GM18858 (cell line): ENCODE measurements around the gene PNLIPRP2.

ENCODE experiments used
- ATAC-seq: cut with Tn5 transposase; IDR thresholded peaks from one replicate; pipeline ENCODE4 v1.9.1; 2021; ENCODE audit not compliant: unreplicated experiment

Gene PNLIPRP2

GRCh38 chr10:116612107-116612769, 8.5 kb upstream of the PNLIPRP2 start:
- ATAC-seq = no peak

DNA sequence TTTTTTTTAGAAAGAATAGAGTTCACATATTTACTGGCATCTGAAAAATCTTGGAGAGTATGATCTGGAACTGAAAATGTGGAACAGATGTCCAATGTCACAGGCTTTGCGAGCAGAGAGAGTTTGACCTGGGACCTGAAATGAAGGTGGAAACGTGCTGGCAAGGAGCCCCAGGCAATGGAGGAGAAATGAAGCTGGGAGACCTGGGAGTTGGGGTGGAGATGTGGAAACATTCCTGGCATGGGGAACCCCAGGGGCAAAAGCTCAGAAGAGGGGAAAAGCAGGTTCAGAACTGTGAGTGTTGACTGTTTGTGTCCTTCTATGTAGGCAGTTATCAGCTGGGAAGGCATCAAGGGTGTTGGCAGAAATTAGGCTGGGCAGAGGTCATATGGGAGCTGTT, 7.3 kb upstream of the PNLIPRP2 start:
- ATAC-seq = no peak

DNA sequence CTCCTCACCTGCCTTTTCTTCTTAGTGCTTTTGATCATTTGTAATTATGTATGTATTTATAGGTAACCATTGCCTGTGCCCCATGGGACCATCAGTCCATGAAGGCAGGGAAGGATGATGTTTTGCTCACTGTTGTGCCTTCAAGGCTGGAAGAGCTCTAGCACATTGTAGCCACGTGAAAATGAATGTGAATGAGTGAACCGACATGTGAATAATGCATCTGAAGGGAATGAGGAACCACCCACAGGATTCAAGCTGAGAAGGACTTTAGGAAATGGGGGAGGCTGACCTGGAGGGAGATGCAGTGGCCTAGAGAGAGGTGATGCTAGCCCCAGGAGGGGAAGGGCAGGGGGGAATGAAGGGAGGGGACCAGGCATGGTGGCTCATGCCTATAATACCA, 6.0 kb upstream of the PNLIPRP2 start:
- ATAC-seq = no peak

- ATAC-seq = no peak
Measured at GRCh38 chr10:116615199-116615776, 5.5 kb upstream of the PNLIPRP2 start.

DNA sequence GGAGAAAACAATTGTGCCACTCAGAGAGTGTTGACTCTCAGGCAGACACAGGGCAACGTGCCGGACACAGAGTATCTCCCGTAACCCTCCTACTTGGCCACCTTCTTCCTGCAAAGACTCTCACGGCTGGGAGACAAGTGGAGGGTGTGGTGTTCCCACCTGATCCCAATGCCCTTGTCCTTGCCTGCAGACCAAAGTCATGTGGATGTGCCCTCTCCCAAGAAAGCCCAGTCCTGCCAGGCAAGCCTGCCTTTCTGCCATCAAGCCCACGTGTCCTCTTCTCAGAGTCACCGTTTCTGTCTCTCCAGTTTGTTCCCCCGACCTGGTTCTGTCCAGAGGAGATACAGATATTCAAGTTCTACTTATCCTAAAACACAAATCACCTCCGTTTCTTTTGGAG, 723 bp downstream of the PNLIPRP2 start:
- no peak for ATAC-seq

DNA sequence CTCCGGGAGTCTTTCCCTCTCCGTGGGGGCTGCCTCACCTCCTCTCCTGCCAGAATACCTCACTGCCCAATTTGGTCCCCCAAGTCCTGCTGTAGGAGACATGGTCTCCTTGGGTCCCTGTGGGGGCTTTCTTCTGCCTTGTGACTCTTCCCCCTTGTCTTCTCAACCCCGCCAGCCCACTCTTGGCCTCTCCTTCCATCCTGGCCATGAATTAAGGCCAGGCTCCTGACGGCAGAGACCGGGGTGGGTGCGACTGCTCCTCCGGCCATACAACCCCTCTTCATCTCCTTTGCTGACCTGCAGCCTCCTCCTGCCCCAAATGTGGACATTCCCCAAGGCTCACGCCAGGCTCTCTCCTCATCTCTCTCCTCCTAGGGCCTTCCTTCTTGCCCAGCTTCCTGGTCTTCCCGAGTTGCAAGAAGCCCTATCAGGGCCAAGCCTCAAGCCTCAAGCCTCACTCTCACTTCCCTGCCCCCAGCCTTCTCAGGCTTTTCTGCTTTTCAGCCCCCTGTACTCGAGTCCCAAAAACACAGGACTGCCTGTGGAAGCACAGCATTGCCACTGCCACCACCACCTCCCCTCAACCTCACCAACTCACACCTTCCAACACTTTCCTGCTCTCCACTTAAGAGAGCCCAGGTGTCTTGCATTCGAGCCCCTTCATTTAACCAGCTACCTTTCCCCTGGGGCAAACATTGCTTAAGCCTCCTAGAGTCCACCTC, 1.3 kb downstream of the PNLIPRP2 start:
- no peak for ATAC-seq

GRCh38 chr10:116625845-116626244, 5.1 kb downstream of the PNLIPRP2 start:
- ATAC-seq = no peak

GRCh38 chr10:116626815-116627214, 6.1 kb downstream of the PNLIPRP2 start:
- no peak for ATAC-seq

DNA sequence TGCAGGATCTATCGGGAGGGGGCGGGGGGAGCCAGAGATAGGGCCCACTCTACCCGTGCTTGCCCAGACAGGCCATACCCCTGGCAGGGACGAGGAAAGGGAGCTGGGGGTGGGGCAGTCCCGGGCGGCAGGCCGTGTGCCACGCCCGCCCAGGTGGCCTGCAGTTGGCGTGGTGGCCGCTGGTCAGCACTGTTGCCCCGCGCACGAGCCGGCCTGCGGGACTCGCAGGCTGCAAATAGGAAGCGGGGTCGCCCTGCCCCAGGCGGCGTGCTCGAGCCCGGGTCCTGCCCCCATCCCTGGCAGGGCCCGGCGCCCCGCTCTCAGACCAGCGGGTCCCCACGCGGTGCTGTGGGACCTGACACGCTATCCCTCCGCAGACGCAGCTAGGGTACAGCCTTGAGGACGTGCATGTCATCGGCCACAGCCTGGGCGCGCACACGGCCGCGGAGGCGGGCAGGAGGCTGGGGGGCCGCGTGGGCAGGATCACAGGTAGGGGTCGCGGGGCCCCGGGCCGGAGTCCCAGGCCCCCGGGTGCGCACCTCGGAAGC, 6.7 kb downstream of the PNLIPRP2 start:
- no peak for ATAC-seq

GRCh38 chr10:116629340-116629739, 8.6 kb downstream of the PNLIPRP2 start:
- no peak for ATAC-seq

GRCh38 chr10:116630020-116630419, 9.3 kb downstream of the PNLIPRP2 start:
- ATAC-seq = no peak

DNA sequence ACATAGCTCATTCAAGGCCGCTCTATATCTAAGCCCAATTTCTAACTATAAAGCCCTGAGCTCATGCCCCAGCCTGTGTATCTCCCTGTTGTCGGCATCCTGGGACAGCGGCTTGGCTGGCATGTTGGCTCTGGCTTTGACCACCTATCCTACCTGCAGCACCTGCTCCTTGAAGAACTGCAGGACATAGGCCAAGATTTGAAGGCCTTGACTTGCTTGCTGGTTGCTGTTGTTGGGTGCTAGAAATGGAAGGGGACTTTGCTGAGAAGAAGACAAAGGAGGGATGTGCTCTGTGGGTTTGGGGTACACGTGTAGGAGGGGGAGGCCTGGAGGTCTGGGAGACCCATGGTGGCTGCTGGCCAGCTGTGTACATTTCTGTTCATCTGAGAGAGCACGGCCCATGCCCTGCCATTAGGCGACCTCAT, 11.1 kb downstream of the PNLIPRP2 start:
- ATAC-seq = no peak

DNA sequence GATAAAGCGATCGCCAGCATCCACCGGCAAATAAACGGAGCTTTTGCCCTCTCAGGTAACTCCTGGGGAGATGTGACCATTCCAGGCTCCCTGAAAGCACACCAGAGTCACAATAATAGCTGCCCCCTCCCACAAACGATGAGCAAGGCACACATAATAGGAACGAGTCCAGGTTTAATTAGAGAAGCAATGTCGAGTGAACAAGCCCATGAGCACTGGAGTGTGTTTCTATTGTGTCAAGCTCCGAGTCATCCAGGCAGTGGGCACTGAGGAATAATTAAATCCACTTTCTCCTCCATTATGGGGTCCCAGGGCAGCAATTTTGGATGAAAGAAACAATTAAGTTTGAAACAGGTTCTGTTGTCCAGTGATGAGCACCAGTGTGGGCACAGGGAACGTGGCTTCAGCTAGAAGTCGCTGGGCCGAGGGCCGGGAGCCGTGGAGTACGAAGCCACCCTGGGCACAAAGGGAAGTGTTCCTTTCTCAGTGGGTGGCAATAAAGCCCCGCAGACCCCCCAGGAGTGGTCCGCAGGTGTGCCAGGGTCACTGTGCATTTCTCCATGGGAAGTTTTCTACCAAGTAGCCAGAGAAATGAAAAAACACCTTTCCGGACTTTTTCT, 12.0 kb downstream of the PNLIPRP2 start:
- no peak for ATAC-seq

- no peak for ATAC-seq
Measured at GRCh38 chr10:116633216-116633600, 12.5 kb downstream of the PNLIPRP2 start.

DNA sequence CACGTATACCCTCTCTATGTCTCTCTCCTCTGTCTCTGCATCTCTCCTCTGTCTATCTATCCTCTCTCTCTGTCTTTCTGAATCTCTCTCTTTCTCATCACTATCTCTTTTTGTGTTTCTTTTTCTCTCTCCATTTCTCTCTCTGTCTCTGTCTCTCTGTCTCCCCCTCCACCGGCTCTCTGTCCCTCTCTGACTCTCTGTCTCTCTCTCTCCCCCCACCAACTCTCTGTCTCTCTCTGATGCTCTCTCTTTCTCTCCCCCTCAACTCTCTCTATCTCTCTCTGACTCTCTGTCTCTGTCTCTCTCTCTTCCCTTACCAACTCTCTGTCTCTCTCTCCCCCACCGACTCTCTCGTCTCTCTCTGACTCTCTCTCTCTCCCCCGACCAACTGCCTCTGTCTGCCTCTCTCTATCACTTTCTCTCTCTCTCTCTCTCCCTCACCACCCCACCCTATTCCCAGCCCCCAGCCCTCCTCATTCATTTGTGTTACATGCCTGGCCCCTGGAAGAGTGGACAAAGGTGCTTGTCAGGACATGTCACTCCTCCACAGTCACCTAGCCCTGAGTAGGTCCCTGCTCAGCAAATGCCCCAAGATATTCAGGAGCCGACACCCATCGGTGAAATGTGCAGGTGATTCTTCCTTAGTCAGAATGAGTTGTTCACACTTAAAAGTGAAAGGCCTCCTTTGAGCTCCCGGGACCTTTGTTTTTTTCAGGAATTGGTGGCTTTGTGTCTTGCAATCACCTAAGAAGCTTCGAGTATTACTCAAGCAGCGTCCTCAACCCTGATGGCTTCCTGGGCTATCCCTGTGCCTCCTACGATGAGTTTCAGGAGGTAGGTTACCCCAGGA, 13.6 kb downstream of the PNLIPRP2 start:
- ATAC-seq = no peak

- no peak for ATAC-seq
Measured at GRCh38 chr10:116636385-116636784, 15.6 kb downstream of the PNLIPRP2 start.

- no peak for ATAC-seq
Measured at GRCh38 chr10:116636976-116637375, 16.2 kb downstream of the PNLIPRP2 start.

DNA sequence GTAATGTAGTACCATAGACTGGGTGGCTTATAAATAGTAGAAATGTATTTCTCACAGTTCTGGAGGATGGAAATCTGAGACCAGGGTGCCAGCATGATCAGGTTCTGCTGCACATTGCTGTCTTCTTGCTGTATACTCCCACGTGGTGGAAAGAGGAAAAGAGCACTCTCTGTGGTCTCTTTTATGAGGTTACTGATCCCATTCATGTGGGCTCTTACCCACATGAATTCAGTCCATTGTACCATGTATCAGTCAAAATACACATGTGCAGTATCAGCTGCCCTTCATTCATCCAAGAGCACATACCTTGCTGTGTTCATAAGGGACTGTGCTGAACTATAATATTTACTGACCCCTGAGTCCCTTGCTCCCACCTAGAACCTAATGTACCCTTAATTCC, 17.1 kb downstream of the PNLIPRP2 start:
- ATAC-seq = no peak

- ATAC-seq = no peak
Measured at GRCh38 chr10:116646502-116646901, 25.7 kb downstream of the PNLIPRP2 start.

DNA sequence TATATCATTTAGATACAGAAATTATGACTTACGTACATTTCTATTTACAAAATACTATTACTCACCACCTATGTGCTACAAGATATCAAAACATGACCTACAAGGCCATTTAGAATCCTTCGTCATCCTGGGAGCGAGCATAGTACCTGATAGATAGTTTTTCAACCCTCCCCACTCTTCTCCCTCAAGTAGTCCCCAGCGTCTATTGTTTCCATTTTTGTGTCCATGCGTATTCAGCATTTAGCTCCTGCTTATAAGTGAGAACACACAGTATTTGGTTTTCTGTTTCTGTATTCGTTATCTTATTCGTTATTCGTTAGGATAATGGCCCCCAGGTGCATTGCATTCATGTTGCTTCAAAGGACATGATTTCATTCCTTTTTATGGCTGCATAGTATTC, 28.1 kb downstream of the PNLIPRP2 start:
- ATAC-seq = no peak

GRCh38 chr10:116653885-116654284, 33.1 kb downstream of the PNLIPRP2 start:
- no peak for ATAC-seq
